BLaER1 treated with 17β-estradiol and CSF1 and Interleukin-3, amounts not matched to agents 10 nM and 100 nM (cell line): ENCODE data around the gene KIF3B.
A peak's percentile ranks its signal among the peaks of the same experiment; 100 is the strongest.

Experiments
- H3K27ac ChIP-seq, 11 experiments: shearing (Covaris generic); formaldehyde crosslinking; 2 replicates each; pipeline ENCODE4 v1.8.1; 2022
- H3K27me3 ChIP-seq, 11 experiments: shearing (Covaris generic); formaldehyde crosslinking; 2 replicates each; pipeline ENCODE4 v1.8.1; 2022
- H3K36me3 ChIP-seq, 11 experiments: shearing (Covaris generic); formaldehyde crosslinking; 2 replicates each; pipeline ENCODE4 v1.8.1; 2022
- H3K4me1 ChIP-seq, 10 experiments: shearing (Covaris generic); formaldehyde crosslinking; 2 replicates each; pipeline ENCODE4 v1.8.1; 2022
- H3K4me2 ChIP-seq, 11 experiments: shearing (Covaris generic); formaldehyde crosslinking; 2 replicates each; pipeline ENCODE4 v1.8.1; 2022
- H3K4me3 ChIP-seq, 10 experiments: shearing (Covaris generic); formaldehyde crosslinking; 2 replicates each; pipeline ENCODE4 v1.8.1; 2022
- H3K9ac ChIP-seq, 11 experiments: shearing (Covaris generic); formaldehyde crosslinking; 2 replicates each; pipeline ENCODE4 v1.8.1; 2022
- H3K9me3 ChIP-seq, 11 experiments: shearing (Covaris generic); formaldehyde crosslinking; replicated peaks in 1 of 11; 2 replicates each; pipeline ENCODE4 v1.8.1; 2022
- H4K20me1 ChIP-seq, 11 experiments: shearing (Covaris generic); formaldehyde crosslinking; 2 replicates each; pipeline ENCODE4 v1.8.1; 2022
- Cebpa-rat ChIP-seq, 11 experiments: shearing (Covaris generic); IDR thresholded peaks; 2 replicates each; pipeline ENCODE4 v1.8.1; 2022

KIF3B gene

GRCh38 chr20:32233286-32233685, 44.2 kb upstream of the KIF3B start:
- H3K36me3 ChIP-seq: peaks cover 74 to 99% (median 88%) of the 10 kb centered on the region in 11 experiments
- peak overlapping the region in 2 of 11 experiments; percentile 74 to 76; a peak in 4 of 22 replicates for H3K4me2 ChIP-seq
- peaks cover 0 to 33% (median 9%) of the 10 kb centered on the region in 10 experiments; a peak in 10 of 20 replicates for H3K4me1 ChIP-seq
- H3K4me3 ChIP-seq: no peak overlapping the region
- H4K20me1 ChIP-seq: peaks cover 0 to 3% (median 0%) of the 10 kb centered on the region in 11 experiments; a peak in 3 of 22 replicates
- no peak for TF ChIP-seq Cebpa-rat (IDR thresholded peaks at IDR 0.05)
- no peaks in the 10 kb centered on the region for H3K27me3 ChIP-seq
- no peak overlapping the region for H3K9ac ChIP-seq
- no peaks in the 10 kb centered on the region for H3K9me3 ChIP-seq
- H3K27ac ChIP-seq: no peak overlapping the region

- H3K27ac ChIP-seq: no peak overlapping the region
- peak overlapping the region in 2 of 11 experiments; percentile 14 to 21; a peak in 2 of 22 replicates for H3K4me2 ChIP-seq
- H3K27me3 ChIP-seq: no peaks in the 10 kb centered on the region
- H3K9ac ChIP-seq: peak overlapping the region in 2 of 11 experiments; percentile 7 to 31; a peak in 1 of 22 replicates
- peaks cover 0 to 3% (median 0%) of the 10 kb centered on the region in 11 experiments; a peak in 3 of 22 replicates for H4K20me1 ChIP-seq
- no peak overlapping the region for H3K4me3 ChIP-seq
- H3K9me3 ChIP-seq: no peaks in the 10 kb centered on the region
- H3K4me1 ChIP-seq: peaks cover 7 to 41% (median 17%) of the 10 kb centered on the region in 10 experiments
- peaks cover 64 to 89% (median 78%) of the 10 kb centered on the region in 11 experiments for H3K36me3 ChIP-seq
- TF ChIP-seq Cebpa-rat (IDR thresholded peaks at IDR 0.05): no peak
Measured at GRCh38 chr20:32234135-32234808, 43.2 kb upstream of the KIF3B start.

DNA sequence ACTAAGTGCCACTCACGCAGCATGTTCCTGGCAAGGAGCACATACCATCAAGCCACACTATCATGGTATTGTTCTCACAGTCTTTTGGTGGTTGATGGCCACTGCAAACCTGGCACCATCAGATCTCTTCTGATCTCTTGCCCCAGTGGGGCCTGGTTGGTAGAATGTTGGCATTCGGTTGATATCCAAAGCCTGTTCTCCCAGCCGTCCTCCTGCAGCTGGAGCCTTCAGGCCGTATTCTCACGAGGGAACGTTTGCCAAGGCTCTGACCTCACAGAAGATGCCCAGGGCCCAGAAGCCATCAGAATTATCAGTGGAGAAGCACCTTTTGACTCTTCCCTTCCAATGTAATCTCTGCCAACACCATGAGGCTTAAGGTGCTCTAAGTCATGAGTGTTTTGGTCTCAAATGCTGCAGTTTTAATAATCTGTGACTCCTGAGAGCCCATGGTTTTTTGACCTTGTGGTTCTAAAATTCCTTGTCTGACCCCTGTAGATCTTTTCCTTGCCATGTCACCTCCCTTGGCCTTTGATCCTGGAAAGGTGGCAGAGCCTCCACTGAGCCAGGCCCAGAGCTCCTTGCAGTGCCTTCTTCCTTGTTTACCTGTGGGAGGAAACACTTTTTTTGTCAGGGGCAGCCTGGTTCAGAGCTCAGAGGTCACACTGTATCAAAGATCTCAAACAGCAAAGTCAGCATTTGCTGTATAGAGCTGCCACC, 42.0 kb upstream of the KIF3B start:
- no peak overlapping the region for H3K4me3 ChIP-seq
- H3K27me3 ChIP-seq: no peaks in the 10 kb centered on the region
- peaks cover 19 to 53% (median 29%) of the 10 kb centered on the region in 10 experiments for H3K4me1 ChIP-seq
- no peak for TF ChIP-seq Cebpa-rat (IDR thresholded peaks at IDR 0.05)
- H3K9ac ChIP-seq: no peak overlapping the region
- H3K36me3 ChIP-seq: peaks cover 60 to 77% (median 70%) of the 10 kb centered on the region in 11 experiments
- no peak overlapping the region for H3K27ac ChIP-seq
- peaks cover 0 to 3% (median 0%) of the 10 kb centered on the region in 11 experiments; a peak in 3 of 22 replicates for H4K20me1 ChIP-seq
- H3K4me2 ChIP-seq: no peak overlapping the region
- no peaks in the 10 kb centered on the region for H3K9me3 ChIP-seq

GRCh38 chr20:32236048-32236533, 41.4 kb upstream of the KIF3B start:
- Histone ChIP-seq H3K9ac (no peak overlapping the region), H3K4me2 (no peak overlapping the region), H3K27ac (no peak overlapping the region), H3K36me3 (peaks cover 54 to 71% (median 64%) of the 10 kb centered on the region in 11 experiments), H3K4me1 (peaks cover 25 to 55% (median 34%) of the 10 kb centered on the region in 10 experiments), H3K27me3 (no peaks in the 10 kb centered on the region), H3K9me3 (no peaks in the 10 kb centered on the region), H4K20me1 (peaks cover 0 to 3% (median 0%) of the 10 kb centered on the region in 11 experiments; a peak in 2 of 22 replicates), H3K4me3 (no peak overlapping the region)
- no peak for TF ChIP-seq Cebpa-rat (IDR thresholded peaks at IDR 0.05)

DNA sequence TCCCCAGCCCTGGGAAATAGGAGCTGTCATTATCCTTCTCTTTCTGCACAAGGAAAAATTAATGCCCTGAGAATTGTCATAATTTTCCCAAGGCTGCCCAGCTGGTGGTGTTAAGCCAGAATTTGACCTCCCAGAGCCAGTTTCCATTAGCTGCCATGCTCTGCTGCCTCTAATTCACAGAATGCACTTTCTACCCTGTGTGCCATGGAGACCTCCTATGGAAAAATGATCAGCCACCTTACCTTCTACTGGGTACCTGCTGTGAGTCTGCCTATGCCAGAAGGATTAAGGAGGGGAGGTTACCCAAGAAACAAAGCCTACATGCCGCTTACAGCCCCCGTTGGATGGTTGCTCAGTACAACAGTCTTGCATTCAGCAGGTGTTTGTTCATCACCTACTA, 40.6 kb upstream of the KIF3B start:
- Histone ChIP-seq H3K27ac (no peak overlapping the region), H3K4me1 (peaks cover 31 to 51% (median 34%) of the 10 kb centered on the region in 10 experiments), H4K20me1 (peaks cover 0 to 3% (median 0%) of the 10 kb centered on the region in 11 experiments; a peak in 2 of 22 replicates), H3K36me3 (peaks cover 50 to 64% (median 56%) of the 10 kb centered on the region in 11 experiments), H3K9me3 (no peaks in the 10 kb centered on the region), H3K9ac (no peak overlapping the region), H3K4me3 (no peak overlapping the region), H3K4me2 (no peak overlapping the region), H3K27me3 (no peaks in the 10 kb centered on the region)
- TF ChIP-seq Cebpa-rat (IDR thresholded peaks at IDR 0.05): no peak

DNA sequence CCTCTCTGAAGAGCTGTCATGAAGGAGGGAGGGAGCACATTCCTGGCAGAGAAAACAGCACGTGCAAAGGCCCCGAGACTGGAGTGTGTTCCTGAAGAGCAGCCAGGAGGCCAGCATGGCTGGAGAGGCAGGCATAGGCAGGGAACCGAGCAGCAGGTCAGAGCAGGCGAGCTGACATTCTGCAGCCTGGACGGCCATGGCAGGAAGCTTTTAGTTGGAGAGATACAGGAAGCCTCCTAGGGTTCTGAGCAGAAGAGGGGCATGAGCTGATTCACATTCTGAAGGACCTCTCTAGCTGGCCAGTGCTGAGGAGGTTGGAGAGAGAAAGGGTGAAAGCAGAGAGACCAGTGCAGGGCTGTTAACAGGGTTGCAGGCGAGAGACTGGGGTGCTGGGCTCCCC, 40.0 kb upstream of the KIF3B start:
- H3K27ac ChIP-seq: no peak overlapping the region
- H3K9me3 ChIP-seq: no peaks in the 10 kb centered on the region
- H3K27me3 ChIP-seq: no peaks in the 10 kb centered on the region
- H3K4me1 ChIP-seq: peaks cover 25 to 45% (median 35%) of the 10 kb centered on the region in 10 experiments
- peaks cover 44 to 58% (median 51%) of the 10 kb centered on the region in 11 experiments for H3K36me3 ChIP-seq
- H4K20me1 ChIP-seq: peaks cover 0 to 3% (median 0%) of the 10 kb centered on the region in 11 experiments; a peak in 2 of 22 replicates
- TF ChIP-seq Cebpa-rat (IDR thresholded peaks at IDR 0.05): no peak
- H3K9ac ChIP-seq: no peak overlapping the region
- no peak overlapping the region for H3K4me2 ChIP-seq
- H3K4me3 ChIP-seq: no peak overlapping the region

DNA sequence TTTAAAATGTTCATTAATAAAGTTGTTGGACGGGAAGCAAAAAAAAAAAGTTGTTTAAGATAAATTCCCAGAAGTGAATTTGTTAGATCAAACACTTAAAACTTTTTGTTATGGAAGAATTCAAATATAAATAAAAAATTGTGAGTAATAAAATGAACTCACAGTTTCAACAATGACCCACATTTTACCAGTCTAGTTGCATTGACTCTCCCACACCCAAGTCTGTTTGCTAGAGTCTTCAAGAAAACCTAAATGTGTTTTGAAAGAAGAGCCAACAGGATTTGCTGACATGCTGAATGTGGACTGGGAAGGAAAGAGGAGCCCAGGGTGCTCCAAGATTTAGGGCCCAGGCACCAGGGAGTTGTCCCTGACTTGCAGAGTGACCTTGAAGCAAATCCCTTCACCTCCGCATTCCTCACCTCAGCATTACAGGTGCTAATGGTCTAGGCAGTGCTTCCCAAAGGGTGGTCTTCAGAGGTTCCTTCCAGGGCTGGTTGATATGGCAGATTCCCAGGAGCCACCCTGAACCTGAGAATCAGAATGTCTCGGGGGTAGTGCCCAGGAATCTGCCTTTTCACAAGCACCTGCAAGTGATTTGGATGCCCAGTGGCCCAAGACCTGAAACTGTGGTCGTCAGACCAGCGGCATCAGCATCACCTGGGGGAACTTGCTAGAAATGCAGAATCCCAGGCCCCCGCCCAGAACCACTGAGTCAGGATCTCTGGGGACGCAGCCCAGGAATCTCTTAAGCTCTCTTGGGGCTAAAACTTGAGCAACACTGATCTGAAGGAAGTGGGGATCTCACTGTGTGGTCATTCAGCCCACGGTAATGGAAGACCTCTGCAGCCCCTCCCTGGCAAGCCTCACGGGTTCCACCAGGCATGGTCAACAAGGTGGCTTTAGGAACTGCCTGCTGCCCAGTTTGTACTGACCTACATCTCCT, 38.7 kb upstream of the KIF3B start:
- Histone ChIP-seq H3K9ac (no peak overlapping the region), H3K4me1 (peaks cover 25 to 36% (median 33%) of the 10 kb centered on the region in 10 experiments), H3K4me3 (no peak overlapping the region), H3K4me2 (peak overlapping the region; percentile 39 to 79 (median 58); a peak in 20 of 22 replicates), H3K27me3 (no peaks in the 10 kb centered on the region), H3K9me3 (no peaks in the 10 kb centered on the region), H3K36me3 (peaks cover 31 to 44% (median 37%) of the 10 kb centered on the region in 11 experiments), H3K27ac (no peak overlapping the region; a peak in 1 of 22 replicates), H4K20me1 (peaks cover 0 to 3% (median 0%) of the 10 kb centered on the region in 11 experiments; a peak in 2 of 22 replicates)
- no peak for TF ChIP-seq Cebpa-rat (IDR thresholded peaks at IDR 0.05)

DNA sequence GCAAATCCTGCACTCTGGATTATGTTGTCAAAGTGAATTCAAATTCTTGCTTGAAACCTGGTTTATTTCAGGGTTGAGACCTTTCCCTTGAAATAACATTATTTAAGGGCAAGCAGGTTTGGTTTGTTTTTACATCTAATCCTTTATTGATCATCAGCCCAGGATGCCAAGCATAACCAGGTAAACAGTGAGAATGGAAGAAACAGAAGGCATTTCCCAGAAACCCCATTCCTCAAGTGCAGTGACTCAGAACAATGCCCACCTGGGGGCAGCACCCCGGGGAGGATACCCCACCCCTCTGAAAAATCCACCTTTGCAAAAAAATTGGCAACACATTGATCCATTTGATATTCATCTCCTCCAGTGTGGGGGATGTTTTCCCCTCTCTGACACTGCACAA, 37.2 kb upstream of the KIF3B start:
- peak overlapping the region; percentile 39 to 79 (median 58) for H3K4me2 ChIP-seq
- H3K4me3 ChIP-seq: no peak overlapping the region
- H3K36me3 ChIP-seq: peaks cover 16 to 30% (median 23%) of the 10 kb centered on the region in 11 experiments
- H3K9ac ChIP-seq: peak overlapping the region in 1 of 11 experiments; percentile 25; a peak in 1 of 22 replicates
- TF ChIP-seq Cebpa-rat (IDR thresholded peaks at IDR 0.05): no peak
- H3K27ac ChIP-seq: no peak overlapping the region
- peaks cover 21 to 36% (median 30%) of the 10 kb centered on the region in 10 experiments for H3K4me1 ChIP-seq
- no peaks in the 10 kb centered on the region for H3K9me3 ChIP-seq
- no peaks in the 10 kb centered on the region for H3K27me3 ChIP-seq
- H4K20me1 ChIP-seq: peaks cover 0 to 3% (median 0%) of the 10 kb centered on the region in 11 experiments; a peak in 2 of 22 replicates
